Measurements from ENCODE around the gene PLA2G15.

PLA2G15 gene

GRCh38 chr16:68292425-68292824 lies 47.3 kb downstream of the PLA2G15 start:
- no peak for TF ChIP-seq CTCF (IDR thresholded peaks at IDR 0.05; ENCODE audit: low read depth, low read length, missing control alignments)
- no peak for DNase-seq (ENCODE audit: extremely low read depth, low read depth)
- H3K4me3 ChIP-seq (replicated peaks; ENCODE audit: low read depth, low read length), result no peak overlapping the region

GRCh38 chr16:68296291-68296690 lies 51.1 kb downstream of the PLA2G15 start:
- DNase-seq (ENCODE audit: extremely low read depth, low read depth), result no peak
- H3K4me3 ChIP-seq (replicated peaks; ENCODE audit: low read depth, low read length), result no peak overlapping the region
- no peak for TF ChIP-seq CTCF (IDR thresholded peaks at IDR 0.05; ENCODE audit: low read depth, low read length, missing control alignments)

GRCh38 chr16:68296693-68297092 lies 51.5 kb downstream of the PLA2G15 start:
- DNase-seq (ENCODE audit: extremely low read depth, low read depth), result no peak
- H3K4me3 ChIP-seq (replicated peaks; ENCODE audit: low read depth, low read length), result no peak overlapping the region
- no peak for TF ChIP-seq CTCF (IDR thresholded peaks at IDR 0.05; ENCODE audit: low read depth, low read length, missing control alignments)

GRCh38 chr16:68297908-68298307 lies 52.7 kb downstream of the PLA2G15 start:
- H3K4me3 ChIP-seq (replicated peaks; ENCODE audit: low read depth, low read length), result no peak overlapping the region
- TF ChIP-seq CTCF (IDR thresholded peaks at IDR 0.05; ENCODE audit: low read depth, low read length, missing control alignments), result no peak
- DNase-seq (ENCODE audit: extremely low read depth, low read depth), result no peak

GRCh38 chr16:68298312-68298711 lies 53.1 kb downstream of the PLA2G15 start:
- no peak for DNase-seq (ENCODE audit: extremely low read depth, low read depth)
- TF ChIP-seq CTCF (IDR thresholded peaks at IDR 0.05; ENCODE audit: low read depth, low read length, missing control alignments), result no peak
- no peak overlapping the region for H3K4me3 ChIP-seq (replicated peaks; ENCODE audit: low read depth, low read length)

GRCh38 chr16:68298907-68299561 lies 53.9 kb downstream of the PLA2G15 start:
- DNase-seq (ENCODE audit: extremely low read depth, low read depth), result no peak
- TF ChIP-seq CTCF (IDR thresholded peaks at IDR 0.05; ENCODE audit: low read depth, low read length, missing control alignments), result no peak
- H3K4me3 ChIP-seq (replicated peaks; ENCODE audit: low read depth, low read length), result no peak overlapping the region

All from HFF-Myc (cell line).